ENCODE data around the gene KDM8.

- no peak for TF ChIP-seq POLR2A (IDR thresholded peaks at IDR 0.05)
- TF ChIP-seq CTCF (IDR thresholded peaks at IDR 0.05) = no peak
These were observed 31.7 kb upstream of the KDM8 start for GRCh38 chr16:27171584-27171983.
